Epithelial cell of esophagus (primary cell): ENCODE measurements around the gene INPP4A.
A peak's percentile ranks its signal among the peaks of the same experiment; 100 is the strongest.

ENCODE experiments used
- DNase-seq: peaks from one replicate; pipeline ENCODE4 v3.0.0; 2010; ENCODE audit warnings: low read depth
- H3K4me3 ChIP-seq: 2 replicates; pipeline ENCODE4 v1.5.1; 2011; ENCODE audit warnings: mild to moderate bottlenecking, low read length, control low read depth
- TF ChIP-seq, protein P1 (sequence below): IDR thresholded peaks from 2 replicates; pipeline ENCODE4 v1.5.1; 2011; ENCODE audit warnings: low read depth, mild to moderate bottlenecking, low read length, control low read depth, inconsistent platforms; ENCODE audit not compliant: insufficient read depth; ENCODE audit errors: missing control alignments

The INPP4A gene

DNA sequence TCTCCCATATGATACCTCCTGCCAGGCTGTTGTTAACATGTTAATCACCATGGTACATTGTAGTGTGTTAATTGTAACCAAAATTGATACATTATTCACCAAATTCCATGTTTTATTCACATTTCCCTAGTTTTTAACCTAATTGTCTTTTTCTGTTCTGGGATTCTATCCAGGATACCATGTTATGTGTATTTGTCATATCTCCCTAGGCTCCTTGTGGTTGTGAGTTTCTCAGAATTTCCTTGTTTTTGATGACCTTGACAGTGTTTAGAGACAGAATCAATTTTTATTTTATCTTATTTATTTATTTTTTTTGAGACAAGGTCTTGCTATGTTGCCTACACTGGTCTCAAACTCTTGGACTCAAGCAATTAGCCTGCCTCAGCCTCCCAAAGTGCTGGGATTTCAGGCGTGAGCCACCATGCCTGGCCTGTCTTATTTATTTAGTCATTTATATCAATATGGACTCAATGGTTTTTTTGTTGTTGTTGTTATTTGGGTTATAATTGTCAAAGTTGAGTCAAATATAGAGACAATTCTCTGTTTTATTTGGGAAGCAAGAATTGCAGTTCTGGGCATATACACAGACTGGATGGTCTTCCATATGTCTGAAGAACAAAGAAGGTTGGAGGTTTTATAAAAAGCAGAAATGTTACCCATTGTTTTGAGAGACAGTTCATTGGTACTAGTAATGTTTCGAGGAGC lies 42.6 kb downstream of the INPP4A start:
- H3K4me3 ChIP-seq = no peak overlapping the region
- DNase-seq = no peak
- TF ChIP-seq, protein P1, sequence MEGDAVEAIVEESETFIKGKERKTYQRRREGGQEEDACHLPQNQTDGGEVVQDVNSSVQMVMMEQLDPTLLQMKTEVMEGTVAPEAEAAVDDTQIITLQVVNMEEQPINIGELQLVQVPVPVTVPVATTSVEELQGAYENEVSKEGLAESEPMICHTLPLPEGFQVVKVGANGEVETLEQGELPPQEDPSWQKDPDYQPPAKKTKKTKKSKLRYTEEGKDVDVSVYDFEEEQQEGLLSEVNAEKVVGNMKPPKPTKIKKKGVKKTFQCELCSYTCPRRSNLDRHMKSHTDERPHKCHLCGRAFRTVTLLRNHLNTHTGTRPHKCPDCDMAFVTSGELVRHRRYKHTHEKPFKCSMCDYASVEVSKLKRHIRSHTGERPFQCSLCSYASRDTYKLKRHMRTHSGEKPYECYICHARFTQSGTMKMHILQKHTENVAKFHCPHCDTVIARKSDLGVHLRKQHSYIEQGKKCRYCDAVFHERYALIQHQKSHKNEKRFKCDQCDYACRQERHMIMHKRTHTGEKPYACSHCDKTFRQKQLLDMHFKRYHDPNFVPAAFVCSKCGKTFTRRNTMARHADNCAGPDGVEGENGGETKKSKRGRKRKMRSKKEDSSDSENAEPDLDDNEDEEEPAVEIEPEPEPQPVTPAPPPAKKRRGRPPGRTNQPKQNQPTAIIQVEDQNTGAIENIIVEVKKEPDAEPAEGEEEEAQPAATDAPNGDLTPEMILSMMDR = no peak

DNA sequence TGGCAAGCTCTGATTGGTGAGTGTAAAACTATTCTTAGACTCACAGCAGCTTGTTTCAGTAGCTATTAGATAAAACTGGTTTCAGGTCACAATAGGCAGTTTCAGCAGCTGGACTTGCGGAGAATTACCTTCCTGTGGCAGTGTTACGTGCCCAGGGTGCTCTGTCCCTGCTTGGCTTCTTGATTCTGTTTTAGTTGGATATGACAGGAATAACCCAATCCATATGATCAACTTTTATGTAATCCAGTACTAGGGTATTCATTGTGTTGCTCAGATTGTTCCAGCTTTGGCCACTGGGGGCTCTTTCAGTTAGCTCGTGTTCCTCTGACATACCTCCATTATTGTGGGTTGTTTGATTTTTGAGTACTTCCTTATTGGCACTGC lies 43.1 kb downstream of the INPP4A start:
- TF ChIP-seq, protein P1 = peak; percentile 56
- DNase-seq = peak; percentile 31
- no peak overlapping the region for H3K4me3 ChIP-seq

DNA sequence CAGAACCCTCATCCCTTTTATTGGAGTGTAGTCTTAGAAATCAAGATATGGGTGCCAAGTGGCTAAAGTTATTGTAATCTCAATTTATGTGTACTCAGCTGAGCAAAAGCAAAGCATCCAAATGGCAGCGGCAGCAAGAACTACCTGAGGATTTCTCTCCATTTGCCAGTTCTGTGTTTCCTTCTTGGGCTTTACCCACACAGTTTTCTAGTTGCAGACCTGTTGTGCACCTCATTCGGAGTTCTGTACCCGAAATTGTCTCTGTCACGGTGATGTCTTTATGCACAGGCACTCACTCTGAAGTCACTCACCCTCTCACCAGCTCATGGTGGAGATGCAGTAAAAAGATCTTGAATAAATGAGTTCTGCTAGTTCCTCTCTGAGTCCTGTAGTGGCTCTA lies 43.6 kb downstream of the INPP4A start:
- TF ChIP-seq, protein P1 = no peak
- no peak for DNase-seq
- no peak overlapping the region for H3K4me3 ChIP-seq

DNA sequence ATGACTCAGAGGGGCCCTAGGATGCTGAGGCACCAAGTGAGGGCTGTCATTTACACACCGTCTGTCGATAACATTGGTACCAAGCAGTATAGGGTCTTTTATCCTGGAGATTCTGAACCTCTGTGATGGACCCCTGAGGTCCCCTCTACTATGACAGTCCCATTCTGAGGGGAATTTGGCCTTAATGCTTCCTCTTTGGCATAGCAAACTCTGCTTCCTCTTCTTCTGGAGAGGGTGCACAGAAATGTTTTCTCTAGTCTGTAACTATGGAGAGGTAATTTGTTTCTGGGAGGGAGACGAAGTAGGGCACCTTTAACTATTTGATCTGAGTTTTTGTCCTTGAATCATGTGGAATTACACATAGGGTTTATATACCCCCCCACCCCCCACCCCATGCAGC lies 44.8 kb downstream of the INPP4A start:
- H3K4me3 ChIP-seq = no peak overlapping the region
- TF ChIP-seq, protein P1 = no peak
- no peak for DNase-seq

DNA sequence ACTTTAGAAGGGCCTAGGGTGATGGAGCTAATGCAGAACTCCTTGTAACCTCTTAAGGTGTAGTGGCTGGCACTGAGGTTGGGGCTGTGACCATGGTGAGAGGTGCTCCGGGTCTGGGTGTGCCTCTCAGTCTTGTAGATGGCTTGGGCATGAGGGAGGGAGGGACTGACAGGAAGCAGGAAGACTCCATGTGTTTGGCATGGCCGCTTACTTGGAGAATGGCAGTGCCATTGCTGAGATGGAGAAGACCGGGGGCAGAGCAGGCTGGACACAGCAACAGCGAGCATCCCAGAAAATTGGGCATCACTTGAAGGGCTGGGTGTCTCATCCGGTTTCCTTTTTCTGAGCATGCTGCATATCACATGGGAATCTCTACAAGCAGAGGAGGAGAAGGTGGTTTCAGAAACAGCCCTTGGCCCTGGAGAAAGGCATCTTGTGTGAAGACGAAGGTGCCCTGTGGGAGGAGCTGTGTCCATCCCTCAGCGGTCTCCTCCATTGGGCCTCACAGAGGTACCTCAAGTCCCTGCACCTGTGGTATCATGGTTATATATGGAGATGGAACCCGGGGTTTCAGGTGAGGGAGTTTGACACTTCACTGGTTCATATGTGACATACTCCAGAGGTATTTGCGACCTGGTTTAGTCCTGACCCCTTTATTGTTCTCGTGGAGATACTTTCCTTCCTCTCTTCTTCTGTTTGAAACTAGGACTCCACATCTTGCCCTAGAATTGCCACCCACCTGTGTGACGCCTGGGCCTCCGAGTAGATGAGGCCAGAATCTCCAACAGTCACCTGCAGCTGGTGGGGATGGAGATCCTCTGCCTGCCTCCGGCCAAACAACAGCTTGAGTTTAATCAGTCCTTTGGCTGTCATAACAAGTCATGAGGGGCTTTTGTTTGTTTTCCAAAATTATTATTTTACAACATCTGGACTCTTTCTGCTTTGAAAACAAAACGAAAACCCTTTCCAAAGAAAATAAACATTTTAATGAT lies 45.6 kb downstream of the INPP4A start:
- DNase-seq = no peak
- TF ChIP-seq, protein P1 = no peak
- H3K4me3 ChIP-seq = no peak overlapping the region

DNA sequence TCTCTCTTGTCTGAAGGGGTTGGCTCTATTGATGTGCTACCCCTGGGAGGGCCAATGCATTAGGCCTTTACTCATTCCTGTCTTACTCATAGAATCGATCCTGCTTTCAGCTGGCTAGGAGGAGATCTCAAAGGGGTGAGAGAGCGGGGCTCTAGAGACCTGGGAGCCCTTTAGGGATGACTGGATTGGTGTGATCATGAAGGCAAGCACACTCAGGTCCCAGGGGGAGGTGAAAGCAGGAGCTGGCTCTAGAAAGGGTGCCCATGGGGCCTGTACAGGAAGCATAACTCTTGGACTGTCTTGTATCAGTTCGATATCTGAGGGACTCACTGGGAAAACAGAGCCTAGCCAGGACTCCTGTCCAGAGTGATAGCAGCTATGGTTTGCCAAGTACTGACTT lies 47.8 kb downstream of the INPP4A start:
- TF ChIP-seq, protein P1 = no peak
- no peak overlapping the region for H3K4me3 ChIP-seq
- no peak for DNase-seq

DNA sequence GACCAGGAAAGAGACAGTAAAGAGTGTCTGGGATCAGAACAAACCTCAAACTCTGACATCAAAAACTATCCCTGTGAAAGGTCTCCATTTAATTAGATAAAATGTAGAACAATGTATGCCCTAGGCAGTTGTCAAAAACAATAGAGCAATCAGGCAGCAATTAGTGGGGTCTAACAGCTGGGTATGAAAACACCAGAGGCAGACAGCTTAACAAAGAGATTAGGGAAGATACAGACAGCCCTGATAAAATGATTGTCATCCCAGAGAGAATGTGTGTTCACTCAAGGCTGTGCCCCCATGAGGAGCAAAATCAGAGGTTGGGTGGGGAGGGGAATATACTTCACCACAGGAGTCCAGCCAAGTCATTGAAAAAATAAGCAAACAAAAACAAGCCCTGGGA lies 50.0 kb downstream of the INPP4A start:
- TF ChIP-seq, protein P1 = no peak
- H3K4me3 ChIP-seq = no peak overlapping the region
- no peak for DNase-seq
